ENCODE measurements around the gene CDK10. TPM values are rescaled to one million over a fixed set of nuclear protein-coding genes. Genes with fewer than 3 reads are reported as not detected.

The CDK10 gene
- total and polyA plus RNA-seq, 7 donors = 17.8 to 96.0 (median 36.0) TPM

- Histone ChIP-seq H3K27ac (no peak overlapping the region), H3K36me3 (peaks cover 12 to 35% (median 28%) of the 10 kb centered on the region in 4 donors), H3K9me3 (no peaks in the 10 kb centered on the region), H3K4me1 (peaks cover 0 to 14% (median 11%) of the 10 kb centered on the region in 4 donors), H3K4me3 (no peak overlapping the region), H3K27me3 (no peaks in the 10 kb centered on the region)
- no peak for DNase-seq
- TF ChIP-seq POLR2AphosphoS5 (IDR thresholded peaks at IDR 0.05) (no peak), CTCF (IDR thresholded peaks at IDR 0.05) (no peak), EP300 (IDR thresholded peaks at IDR 0.05) (no peak), POLR2A (IDR thresholded peaks at IDR 0.05) (no peak)
- 86% methylated on average over 13 of the region's 13 CpGs for WGBS, 2 donors
- intact Hi-C loops (cut with DNase I) = no loop called here
These were observed 43.9 kb upstream of the CDK10 start for GRCh38 chr16:89642574-89642973.

- WGBS, 2 donors = 75 to 84% methylated on average over 14 of the region's 14 CpGs
- no peak for DNase-seq
- Histone ChIP-seq H3K27ac (no peak overlapping the region), H3K9me3 (no peaks in the 10 kb centered on the region), H3K4me1 (peaks cover 0 to 14% (median 11%) of the 10 kb centered on the region in 4 donors), H3K4me3 (no peak overlapping the region), H3K27me3 (no peaks in the 10 kb centered on the region), H3K36me3 (peaks cover 12 to 41% (median 28%) of the 10 kb centered on the region in 4 donors)
- TF ChIP-seq CTCF (IDR thresholded peaks at IDR 0.05) (no peak), POLR2AphosphoS5 (IDR thresholded peaks at IDR 0.05) (no peak), EP300 (IDR thresholded peaks at IDR 0.05) (no peak), POLR2A (IDR thresholded peaks at IDR 0.05) (no peak)
- intact Hi-C loops (cut with DNase I) = no loop called here
These were observed 42.7 kb upstream of the CDK10 start for GRCh38 chr16:89643769-89644300.

GRCh38 chr16:89645122-89645521 lies 41.4 kb upstream of the CDK10 start:
- Histone ChIP-seq H3K27ac (no peak overlapping the region), H3K4me3 (no peak overlapping the region), H3K36me3 (peaks cover 12 to 49% (median 28%) of the 10 kb centered on the region in 4 donors), H3K4me1 (peaks cover 0 to 14% (median 11%) of the 10 kb centered on the region in 4 donors), H3K27me3 (no peaks in the 10 kb centered on the region), H3K9me3 (no peaks in the 10 kb centered on the region)
- TF ChIP-seq CTCF (IDR thresholded peaks at IDR 0.05) (no peak), POLR2AphosphoS5 (IDR thresholded peaks at IDR 0.05) (no peak), EP300 (IDR thresholded peaks at IDR 0.05) (no peak), POLR2A (IDR thresholded peaks at IDR 0.05) (no peak)
- intact Hi-C loops (cut with DNase I) = no loop called here
- 80 to 91% methylated on average over 11 of the region's 11 CpGs for WGBS, 2 donors
- no peak for DNase-seq

GRCh38 chr16:89646270-89646669 lies 40.2 kb upstream of the CDK10 start:
- Histone ChIP-seq H3K4me3 (no peak overlapping the region), H3K27ac (no peak overlapping the region), H3K4me1 (peaks cover 0 to 5% (median 2%) of the 10 kb centered on the region in 4 donors), H3K9me3 (no peaks in the 10 kb centered on the region), H3K27me3 (no peaks in the 10 kb centered on the region), H3K36me3 (peaks cover 12 to 60% (median 28%) of the 10 kb centered on the region in 4 donors)
- DNase-seq = no peak
- intact Hi-C loops (cut with DNase I) = no loop called here
- TF ChIP-seq EP300 (IDR thresholded peaks at IDR 0.05) (no peak), POLR2A (IDR thresholded peaks at IDR 0.05) (no peak), CTCF (IDR thresholded peaks at IDR 0.05) (no peak), POLR2AphosphoS5 (IDR thresholded peaks at IDR 0.05) (no peak)
- WGBS, 2 donors = 95 to 96% methylated on average over 22 of the region's 22 CpGs

- H3K27me3 ChIP-seq = no peaks in the 10 kb centered on the region
- TF ChIP-seq CTCF (IDR thresholded peaks at IDR 0.05) = no peak
- TF ChIP-seq POLR2A (IDR thresholded peaks at IDR 0.05) = no peak
- no peaks in the 10 kb centered on the region for H3K9me3 ChIP-seq
- H3K36me3 ChIP-seq = peaks cover 12 to 66% (median 28%) of the 10 kb centered on the region in 4 donors
- intact Hi-C loops (cut with DNase I) = no loop called here
- 88 to 92% methylated on average over 12 of the region's 12 CpGs for WGBS, 2 donors
- H3K4me1 ChIP-seq = no peaks in the 10 kb centered on the region
- no peak overlapping the region for H3K27ac ChIP-seq
- H3K4me3 ChIP-seq = no peak overlapping the region
- no peak for DNase-seq
These were observed 39.6 kb upstream of the CDK10 start for GRCh38 chr16:89646906-89647305.
